NCI-H146 (cell line): ENCODE results near the gene TJP3.

Experiments used
- DNase-seq: peaks from one replicate; lab custom pipeline; 2025; lab: John Stamatoyannopoulos, UW

Gene TJP3

GRCh38 chr19:3670796-3671679, 37.1 kb upstream of the TJP3 start:
- no peak for DNase-seq

- DNase-seq = no peak
These were observed 36.3 kb upstream of the TJP3 start for GRCh38 chr19:3671680-3672574.

DNA sequence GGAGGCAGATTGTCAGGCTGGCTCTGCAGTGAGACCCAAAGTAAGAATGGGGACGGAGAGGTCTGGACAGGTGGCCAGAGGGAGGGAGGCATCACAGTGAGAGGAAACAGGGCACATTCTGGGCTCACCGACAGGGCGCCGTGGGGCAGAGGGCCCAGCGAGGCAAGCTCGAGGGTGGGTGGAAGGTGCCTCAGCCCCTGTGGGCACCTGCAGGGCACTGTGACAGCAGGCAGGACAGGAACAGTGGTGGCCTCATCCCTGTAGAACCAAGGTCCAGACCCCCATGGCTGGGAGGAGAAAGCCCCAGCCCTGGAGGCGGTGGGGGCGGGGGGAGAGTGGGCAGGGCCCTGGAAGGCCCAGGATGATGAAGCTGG, 35.6 kb upstream of the TJP3 start:
- DNase-seq = no peak

GRCh38 chr19:3672993-3673392, 35.2 kb upstream of the TJP3 start:
- DNase-seq = no peak

DNA sequence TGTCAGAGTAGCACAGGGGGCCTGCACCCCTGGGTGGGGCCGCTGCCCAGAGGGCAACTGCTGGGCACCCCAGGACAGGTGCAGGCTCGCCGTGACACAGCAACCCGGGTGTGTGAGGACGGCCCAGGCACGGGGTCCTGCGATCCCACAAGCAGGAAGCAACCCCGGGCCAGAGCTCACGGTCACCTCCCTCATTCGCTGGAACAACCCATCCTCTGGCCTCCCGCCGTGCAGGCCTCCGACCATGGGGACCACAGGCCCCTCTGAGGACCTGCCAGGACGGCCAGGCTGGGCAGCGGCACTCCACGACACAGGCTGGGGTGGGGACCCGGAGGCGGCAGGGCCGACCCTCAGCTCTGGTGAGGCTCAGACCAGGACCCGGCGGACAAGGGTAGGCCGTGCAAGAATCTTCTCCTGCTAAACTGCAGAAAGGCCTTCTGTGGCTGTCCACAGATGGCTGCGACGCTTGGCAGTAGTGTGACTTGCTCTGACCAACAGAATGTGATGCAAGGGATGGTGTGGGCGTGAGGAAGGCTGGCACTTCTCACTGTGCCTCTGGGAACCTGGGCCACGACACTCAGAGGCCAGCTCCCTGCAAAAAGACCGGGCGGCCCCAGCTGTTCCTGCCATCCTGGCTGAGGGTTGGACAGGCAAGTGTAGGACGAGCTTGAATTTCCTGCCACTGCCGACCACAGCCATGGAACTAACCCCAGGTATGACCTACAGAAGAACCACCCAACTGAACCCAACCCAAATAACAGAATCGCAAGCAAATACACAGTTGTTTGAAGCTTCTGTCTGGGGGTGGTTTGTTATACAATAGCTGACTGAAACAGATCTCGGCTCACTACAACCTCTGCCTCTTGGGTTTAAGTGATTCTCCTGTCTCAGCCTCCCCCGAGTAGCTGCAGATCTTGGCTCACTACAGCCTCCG, 34.4 kb upstream of the TJP3 start:
- DNase-seq = no peak

GRCh38 chr19:3674784-3675543, 33.2 kb upstream of the TJP3 start:
- no peak for DNase-seq

DNA sequence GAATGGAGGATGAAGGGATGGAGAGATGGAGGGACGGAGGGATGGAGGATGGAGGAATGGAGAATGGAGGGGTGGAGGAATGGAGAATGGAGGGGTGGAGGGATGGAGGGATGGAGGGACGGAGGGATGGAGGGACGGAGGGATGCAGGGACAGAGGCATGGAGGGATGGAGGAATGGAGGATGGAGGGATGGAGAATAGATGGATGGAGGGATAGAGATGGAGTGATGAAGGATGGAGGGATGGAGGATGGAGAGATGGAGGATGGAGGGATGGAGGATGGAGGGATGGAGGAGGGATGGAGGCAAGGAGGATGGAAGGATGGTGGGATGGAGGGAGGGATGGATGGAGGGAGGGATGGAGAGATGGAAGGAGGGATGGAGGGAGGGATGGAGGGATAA, 30.0 kb upstream of the TJP3 start:
- DNase-seq = no peak

DNA sequence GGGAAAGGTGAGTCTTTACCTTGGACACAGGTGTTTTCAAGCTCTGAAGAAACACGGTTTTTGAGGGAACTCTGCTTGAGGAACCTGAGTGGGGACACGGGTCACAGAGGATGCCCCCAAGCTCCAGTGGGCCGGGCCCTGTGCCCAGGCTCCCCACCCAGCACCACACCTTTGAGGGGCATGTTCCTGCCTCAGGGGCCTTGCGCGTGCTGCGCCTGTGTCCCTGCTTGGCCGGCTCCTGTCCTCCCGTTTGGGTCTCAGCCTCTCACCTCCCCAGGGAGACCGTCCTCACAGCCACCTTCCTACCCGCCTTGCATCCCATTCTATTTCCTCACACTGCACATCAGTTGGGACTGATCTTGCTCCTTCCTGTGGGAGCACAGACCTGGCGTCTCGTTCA, 29.0 kb upstream of the TJP3 start:
- DNase-seq = no peak

DNA sequence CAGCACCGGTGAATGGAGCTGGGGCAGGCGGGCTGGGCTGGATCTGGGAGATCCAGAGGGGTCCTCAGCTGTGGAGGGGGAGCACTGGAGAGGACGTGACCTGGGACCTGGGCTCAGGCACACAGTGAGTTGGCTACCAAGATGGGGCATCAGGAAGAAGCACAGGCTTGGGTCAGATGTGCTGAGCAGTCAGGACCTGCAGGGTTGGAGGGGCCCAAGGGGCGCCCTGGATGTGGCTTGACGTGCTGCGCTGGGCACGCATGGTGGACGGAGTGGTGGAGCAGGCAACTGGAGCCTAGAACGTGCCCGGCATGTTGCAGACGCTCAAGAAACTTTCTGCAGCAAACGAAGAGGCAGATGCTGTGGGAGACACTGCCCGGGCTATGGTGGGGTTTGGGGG, 28.6 kb upstream of the TJP3 start:
- DNase-seq = no peak

- no peak for DNase-seq
These were observed 27.2 kb upstream of the TJP3 start for GRCh38 chr19:3680939-3681338.

- no peak for DNase-seq
These were observed 25.9 kb upstream of the TJP3 start for GRCh38 chr19:3682286-3682685.

- no peak for DNase-seq
These were observed 25.3 kb upstream of the TJP3 start for GRCh38 chr19:3682741-3683404.

- no peak for DNase-seq
These were observed 24.7 kb upstream of the TJP3 start for GRCh38 chr19:3683405-3684053.

DNA sequence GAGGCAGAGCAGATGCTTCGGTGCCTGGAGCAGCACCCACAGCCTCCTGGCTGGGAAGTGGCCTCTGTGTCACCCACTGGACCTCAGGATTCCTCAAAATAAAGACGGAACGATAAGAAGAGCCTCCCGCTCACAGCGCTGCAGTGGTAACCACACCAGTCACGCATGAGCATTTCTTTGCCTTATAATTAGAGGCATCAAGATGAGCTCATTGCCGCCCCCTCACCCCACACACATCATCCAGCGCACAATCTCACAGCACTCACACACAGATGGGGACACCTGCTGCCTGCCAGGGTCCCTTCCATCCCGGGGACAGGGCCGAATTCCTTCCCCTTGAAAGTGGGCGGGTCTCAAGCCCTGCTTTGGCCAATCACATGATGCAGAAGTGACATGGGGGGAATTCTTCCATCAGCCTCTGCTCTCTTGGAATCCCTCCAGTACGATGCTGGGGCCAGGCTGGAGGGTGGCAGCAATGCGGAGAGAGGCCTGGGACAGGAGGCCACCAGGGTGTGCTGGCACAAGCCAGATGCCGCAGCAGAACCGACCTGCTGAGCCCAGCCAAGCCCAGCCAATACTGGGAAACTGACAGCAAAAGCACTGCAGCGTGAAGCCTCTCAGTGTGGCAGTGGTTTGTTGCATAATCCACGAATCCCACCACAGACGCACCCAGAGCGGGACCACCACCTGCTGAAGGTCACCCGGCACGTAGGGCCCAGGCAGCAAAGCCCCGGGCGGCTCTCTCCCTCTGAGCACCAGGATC, 23.9 kb upstream of the TJP3 start:
- no peak for DNase-seq

DNA sequence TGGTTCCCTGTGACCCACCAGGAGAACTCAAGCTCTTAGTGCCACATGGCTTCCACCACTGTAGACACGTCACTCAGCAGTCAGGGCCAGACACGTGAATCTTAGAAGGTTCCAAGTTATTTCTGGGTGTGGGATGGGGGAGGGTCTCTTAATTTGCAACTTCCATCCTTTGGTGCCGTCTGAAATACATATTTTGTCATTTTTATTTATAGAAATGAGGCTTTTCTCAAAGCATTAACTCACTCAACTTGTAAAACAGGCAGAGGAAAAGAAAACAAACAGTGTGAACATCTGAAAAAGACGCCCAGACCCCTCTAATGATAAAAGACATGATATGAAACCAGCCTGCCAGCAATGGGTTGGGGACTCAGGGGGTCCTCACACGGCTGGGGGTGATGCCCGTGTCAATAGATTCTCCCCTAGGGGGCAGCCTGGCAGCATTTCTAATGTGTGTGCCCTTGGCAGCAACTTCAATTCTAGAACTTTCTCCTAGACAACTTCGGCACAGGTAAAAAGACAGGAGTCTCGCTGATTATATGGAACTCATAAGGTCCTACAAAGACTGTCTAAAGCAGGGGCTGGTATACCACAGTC, 23.3 kb upstream of the TJP3 start:
- DNase-seq = no peak

DNA sequence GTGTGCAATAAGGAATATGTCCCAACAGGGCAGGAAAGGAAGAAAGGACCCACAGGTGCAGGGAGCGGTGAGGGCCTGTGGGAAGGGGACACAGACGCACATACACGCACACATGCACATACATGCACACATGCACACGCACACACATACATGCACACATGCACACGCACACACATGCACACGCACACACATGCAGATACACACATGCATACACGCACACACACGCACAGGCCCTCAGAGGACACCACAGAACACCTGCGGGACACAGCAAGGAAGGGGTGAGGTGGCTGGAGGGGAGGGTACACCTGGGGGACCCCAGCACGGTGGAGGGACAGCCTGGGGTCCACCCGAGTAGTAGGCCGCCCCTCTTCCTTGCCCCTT, 20.8 kb upstream of the TJP3 start:
- no peak for DNase-seq

GRCh38 chr19:3687774-3688706, 20.1 kb upstream of the TJP3 start:
- DNase-seq = peak; percentile 92
